ENCODE data around the gene SIRT2. TPM values are rescaled to one million over a fixed set of nuclear protein-coding genes. Genes with fewer than 3 reads are reported as not detected.

SIRT2 gene
- total RNA-seq, 6 experiments from 2014 or later: 34.9 to 36.4 (median 35.6) TPM

GRCh38 chr19:38907227-38907626, 7.8 kb upstream of the SIRT2 start:
- Mint-ChIP-seq H3K27me3 (ENCODE audit: insufficient read depth) (peaks cover 5% of the 10 kb centered on the region), H3K4me1 (ENCODE audit: low read depth) (no peaks in the 10 kb centered on the region), H3K9me3 (peaks cover 14% of the 10 kb centered on the region), H3K4me3 (no peak overlapping the region), H3K27ac (no peak overlapping the region), H3K36me3 (ENCODE audit: low read depth) (peaks cover 31% of the 10 kb centered on the region)
- TF ChIP-seq CTCF (IDR thresholded peaks at IDR 0.05): no peak
- no peak for DNase-seq

GRCh38 chr19:38905620-38906019, 6.2 kb upstream of the SIRT2 start:
- Mint-ChIP-seq H3K27me3 (ENCODE audit: insufficient read depth) (peaks cover 2% of the 10 kb centered on the region; the same call in 1 of the 2 replicates), H3K36me3 (ENCODE audit: low read depth) (peaks cover 31% of the 10 kb centered on the region), H3K4me3 (no peak overlapping the region), H3K27ac (no peak overlapping the region), H3K9me3 (peaks cover 14% of the 10 kb centered on the region), H3K4me1 (ENCODE audit: low read depth) (peaks cover 8% of the 10 kb centered on the region)
- no peak for TF ChIP-seq CTCF (IDR thresholded peaks at IDR 0.05)
- DNase-seq: no peak

GRCh38 chr19:38904581-38905539, 5.4 kb upstream of the SIRT2 start:
- Mint-ChIP-seq H3K27ac (no peak overlapping the region), H3K4me1 (ENCODE audit: low read depth) (peaks cover 11% of the 10 kb centered on the region), H3K9me3 (peaks cover 14% of the 10 kb centered on the region), H3K36me3 (ENCODE audit: low read depth) (peaks cover 31% of the 10 kb centered on the region), H3K27me3 (ENCODE audit: insufficient read depth) (peaks cover 2% of the 10 kb centered on the region; the same call in 1 of the 2 replicates), H3K4me3 (no peak overlapping the region)
- no peak for DNase-seq
- no peak for TF ChIP-seq CTCF (IDR thresholded peaks at IDR 0.05)

- Mint-ChIP-seq H3K27me3 (ENCODE audit: insufficient read depth) (peaks cover 6% of the 10 kb centered on the region), H3K9me3 (no peaks in the 10 kb centered on the region), H3K4me3 (peak overlapping the region; percentile 93), H3K4me1 (ENCODE audit: low read depth) (peaks cover 27% of the 10 kb centered on the region), H3K27ac (no peak overlapping the region), H3K36me3 (ENCODE audit: low read depth) (peaks cover 7% of the 10 kb centered on the region)
- no peak for DNase-seq
- TF ChIP-seq CTCF (IDR thresholded peaks at IDR 0.05): no peak
These were observed 2.3 kb upstream of the SIRT2 start for GRCh38 chr19:38901683-38902082.

GRCh38 chr19:38900743-38901190, 1.3 kb upstream of the SIRT2 start:
- Mint-ChIP-seq H3K36me3 (ENCODE audit: low read depth) (peaks cover 7% of the 10 kb centered on the region), H3K4me1 (ENCODE audit: low read depth) (peaks cover 27% of the 10 kb centered on the region), H3K27me3 (ENCODE audit: insufficient read depth) (peaks cover 6% of the 10 kb centered on the region), H3K27ac (peak overlapping the region; percentile 90), H3K4me3 (peak overlapping the region; percentile 93), H3K9me3 (no peaks in the 10 kb centered on the region)
- no peak for TF ChIP-seq CTCF (IDR thresholded peaks at IDR 0.05)
- DNase-seq: no peak

All from HFFc6 (cell line).